Middle frontal gyrus (tissue), 1 donor: ENCODE data around the gene ZNF346.

Experiments used
- DNase-seq: peaks from one replicate; pipeline ENCODE4 v3.0.0-alpha.2; 2015; ENCODE audit warnings: low spot score; ENCODE audit errors: extremely low spot score

The ZNF346 gene

DNA sequence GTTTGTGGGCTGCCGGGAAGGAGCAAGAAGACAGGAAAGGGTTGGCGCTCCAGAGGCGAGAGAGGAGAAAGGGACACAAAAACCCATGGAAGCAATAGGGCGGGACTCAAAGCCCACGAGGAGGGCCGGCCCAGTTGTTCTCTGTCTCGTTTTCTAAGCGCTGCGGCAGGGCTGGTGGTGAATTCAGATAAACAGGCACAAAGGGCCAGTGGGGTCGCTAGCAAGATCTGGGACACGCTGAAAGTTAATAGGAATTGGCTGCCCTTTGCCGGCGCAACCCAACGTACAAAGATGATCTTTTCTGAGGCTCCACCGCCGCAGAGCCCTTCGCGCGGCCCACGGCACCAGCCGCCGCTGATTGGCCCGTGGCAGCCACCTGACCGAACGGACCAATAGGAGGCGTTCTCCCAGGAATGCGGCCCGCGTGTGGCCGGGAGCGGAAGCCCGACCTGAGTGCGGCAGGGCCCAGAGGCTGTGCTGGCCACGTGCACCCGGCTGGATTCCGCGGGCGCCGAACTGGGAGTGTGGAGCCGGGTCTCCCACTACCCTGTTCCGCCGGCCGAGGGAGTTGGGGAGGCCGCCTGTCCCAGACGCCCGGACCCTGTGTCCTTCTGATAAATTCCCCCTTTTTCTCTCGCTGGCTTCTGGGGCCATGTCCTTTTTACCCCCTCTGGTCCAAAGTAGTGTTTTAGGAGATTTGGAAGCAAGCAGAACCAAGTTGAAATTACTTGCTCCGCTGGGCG is 94.3 kb downstream of the ZNF346 start:
- DNase-seq: peak; percentile 84

DNA sequence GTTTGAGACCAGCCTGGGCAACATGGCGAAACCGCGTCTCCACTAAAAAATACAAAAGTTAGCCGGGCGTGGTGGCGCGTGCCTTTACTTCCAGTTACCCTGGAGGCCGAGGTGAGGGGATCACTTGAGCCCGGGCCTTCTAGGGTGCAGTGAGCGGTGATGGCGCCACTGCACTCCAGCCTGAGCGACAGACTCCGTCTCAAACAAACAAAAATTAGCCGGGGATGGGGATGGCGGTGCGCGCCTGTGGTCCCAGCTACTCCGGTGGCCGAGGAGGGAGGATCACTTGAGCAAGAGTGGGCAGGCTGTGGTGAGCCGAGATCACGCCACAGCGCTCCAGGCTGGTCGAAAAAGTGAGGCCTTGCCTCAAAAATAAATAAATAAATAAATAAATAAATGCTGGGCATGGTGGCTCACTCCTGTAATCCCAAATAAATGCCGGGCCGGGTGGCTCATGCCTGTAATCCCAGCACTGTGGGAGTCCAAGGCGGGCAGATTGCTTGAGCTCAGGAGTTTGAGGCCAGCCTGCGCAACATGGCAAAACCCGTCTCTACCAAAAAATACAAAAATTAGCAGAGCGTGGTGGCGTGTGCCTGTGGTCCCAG is 95.0 kb downstream of the ZNF346 start:
- no peak for DNase-seq

DNA sequence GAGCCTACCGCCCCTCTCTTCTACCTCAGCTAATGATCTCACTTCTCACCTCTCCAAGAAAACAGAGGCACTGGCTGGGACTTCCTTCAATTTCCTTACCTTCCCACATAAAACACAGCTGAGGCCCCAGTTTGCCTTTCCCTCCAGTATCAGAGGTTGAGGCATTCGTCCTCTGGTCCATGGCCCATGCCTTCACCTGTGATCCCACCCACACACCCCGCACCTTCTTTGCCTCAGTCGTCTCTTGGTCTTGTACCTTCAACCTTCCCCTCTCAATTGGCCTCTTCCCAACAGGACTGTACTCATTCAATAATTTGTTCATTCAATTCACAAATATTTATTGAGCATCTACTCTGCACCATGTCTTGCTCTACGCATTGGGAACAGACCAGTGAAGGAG is 100.1 kb downstream of the ZNF346 start:
- DNase-seq: no peak

DNA sequence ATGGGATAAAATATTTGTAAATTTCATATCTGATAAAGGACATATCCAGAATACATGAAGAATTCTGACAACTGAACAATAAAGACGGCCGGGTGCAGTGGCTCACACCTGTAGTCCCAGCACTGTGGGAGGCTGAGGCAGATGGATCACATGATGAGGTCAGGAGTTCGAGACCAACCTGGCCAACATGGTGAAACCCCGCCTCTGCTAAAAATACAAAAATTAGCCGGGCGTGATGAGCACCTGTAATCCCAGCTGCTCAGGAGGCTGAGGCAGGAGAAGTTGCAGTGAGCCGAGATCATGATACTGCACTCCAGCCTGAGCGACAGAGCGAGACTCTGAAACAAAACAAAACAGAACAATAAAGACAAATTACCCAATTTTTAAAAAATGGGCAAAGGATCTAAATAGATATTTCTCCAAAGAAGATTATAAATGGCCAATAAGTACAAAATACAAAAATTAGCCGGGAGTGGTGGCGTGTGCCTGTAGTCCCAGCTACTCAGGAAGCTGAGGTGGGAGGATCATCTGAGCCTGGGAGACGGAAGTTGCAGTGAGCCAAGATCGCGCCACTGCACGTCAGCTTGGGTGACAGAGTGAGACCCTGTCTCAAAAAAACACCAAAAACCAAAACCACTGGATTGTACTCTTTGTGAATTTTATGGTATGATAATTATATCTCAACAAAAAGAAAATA is 101.4 kb downstream of the ZNF346 start:
- no peak for DNase-seq

DNA sequence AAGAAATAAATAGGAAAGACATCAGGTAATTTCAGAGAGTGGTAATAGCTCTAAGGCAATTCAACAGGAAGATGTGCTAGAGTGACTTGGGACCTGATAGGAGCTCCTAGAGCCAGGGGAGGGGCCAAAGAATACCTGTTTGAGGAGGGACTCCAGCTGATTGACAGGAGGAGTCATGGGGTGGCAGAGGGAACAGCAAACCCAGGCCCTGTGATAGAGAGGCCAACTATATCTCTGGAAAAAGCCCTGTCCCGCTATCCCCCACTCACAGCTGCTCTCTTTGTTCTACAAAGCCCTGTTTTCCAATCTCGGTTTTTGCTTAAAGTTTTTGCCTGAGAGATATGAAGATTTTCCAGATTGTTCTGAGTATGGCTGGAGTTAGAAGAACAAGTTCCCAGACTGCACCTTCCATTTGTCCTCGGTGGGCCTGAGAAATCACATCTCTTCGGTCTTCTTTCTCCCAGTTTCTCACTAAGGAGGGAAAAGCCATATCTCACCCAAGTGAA is 102.0 kb downstream of the ZNF346 start:
- DNase-seq: no peak

DNA sequence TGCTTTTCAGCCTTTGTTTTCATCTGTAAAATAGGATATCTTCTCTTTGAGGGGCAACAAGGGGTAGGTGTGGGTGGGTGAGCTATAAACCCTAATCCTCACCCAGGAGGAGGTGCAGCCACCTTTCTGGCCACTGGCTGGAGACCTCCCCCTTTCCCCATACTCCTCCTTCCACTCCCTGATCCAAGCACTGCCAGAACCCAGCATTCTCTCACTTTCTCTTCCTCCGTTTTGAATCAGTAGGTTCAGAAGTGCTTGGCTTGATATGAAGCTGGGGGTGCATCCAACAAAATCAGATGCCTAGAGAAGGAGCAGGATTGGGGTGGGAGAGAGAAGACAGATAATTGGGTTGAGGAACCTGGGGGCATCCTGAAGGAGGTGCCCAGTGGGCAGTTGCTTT is 104.3 kb downstream of the ZNF346 start:
- DNase-seq: no peak

DNA sequence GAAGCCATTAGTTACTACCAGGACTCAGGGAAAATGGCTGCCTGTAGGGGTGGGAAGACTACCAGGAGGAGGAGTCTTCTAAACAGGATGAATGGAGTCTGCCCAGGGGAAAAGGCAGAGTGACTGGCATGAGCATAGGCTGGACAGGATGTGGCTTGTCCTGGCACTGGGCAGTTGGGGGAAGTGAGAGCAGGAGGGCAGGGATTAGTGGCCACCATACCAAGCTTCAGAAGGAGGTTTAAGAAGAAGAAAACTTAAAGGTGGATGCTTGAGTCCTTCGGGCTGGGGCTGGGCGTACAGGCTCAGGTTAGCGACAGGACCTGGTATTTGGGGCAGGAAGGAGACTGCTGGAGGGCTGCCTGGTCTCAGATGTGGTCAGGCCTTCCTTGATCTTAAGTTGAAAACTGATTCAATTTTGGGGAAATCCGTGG is 106.1 kb downstream of the ZNF346 start:
- DNase-seq: no peak

DNA sequence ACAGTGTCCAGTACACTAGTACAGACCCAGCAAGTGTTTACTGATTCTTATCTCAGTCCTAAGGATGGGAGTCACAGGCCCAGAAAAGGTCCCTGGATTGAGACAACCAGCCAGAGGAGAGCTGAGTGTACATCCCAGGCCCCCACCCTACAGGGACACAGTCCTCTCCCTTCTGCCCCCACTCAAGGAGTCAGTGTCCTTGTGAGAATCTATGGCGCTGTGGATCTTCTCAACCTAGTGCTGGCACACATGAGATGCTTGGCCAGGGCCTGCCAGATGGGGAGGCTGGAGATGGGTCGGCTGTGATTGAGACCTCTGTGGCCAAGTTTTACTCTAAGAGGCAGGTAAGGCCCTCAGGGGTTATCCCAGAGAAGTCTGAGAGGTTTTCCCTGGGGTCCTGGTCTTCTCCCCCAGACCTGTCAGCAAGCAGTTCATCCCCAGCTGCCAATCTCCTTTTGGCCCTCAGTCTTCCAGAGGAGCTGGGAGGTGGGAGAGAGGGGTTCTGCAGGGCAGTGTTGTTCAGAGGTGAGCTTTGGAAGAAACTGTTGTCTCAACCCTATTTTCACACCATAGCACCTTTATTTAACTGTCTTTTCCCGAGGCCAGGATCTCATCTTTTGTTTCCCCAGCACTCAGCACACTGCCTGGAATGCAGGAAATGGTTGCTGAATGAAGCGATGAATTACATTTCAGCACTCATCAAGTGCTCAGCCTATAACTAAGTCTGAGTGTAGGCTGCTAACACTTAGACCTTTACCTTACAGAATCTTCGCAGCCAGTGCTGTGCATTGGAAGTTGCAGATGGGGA is 107.9 kb downstream of the ZNF346 start:
- no peak for DNase-seq
